BLaER1 treated with 17β-estradiol and CSF1 and Interleukin-3, amounts not matched to agents 10 nM and 100 nM (cell line): ENCODE results near the gene WDR45B.

Source experiments
- H3K27ac ChIP-seq, 11 experiments: shearing (Covaris generic); formaldehyde crosslinking; 2 replicates each; pipeline ENCODE4 v1.8.1; 2022
- H3K27me3 ChIP-seq, 11 experiments: shearing (Covaris generic); formaldehyde crosslinking; 2 replicates each; pipeline ENCODE4 v1.8.1; 2022
- H3K36me3 ChIP-seq, 11 experiments: shearing (Covaris generic); formaldehyde crosslinking; 2 replicates each; pipeline ENCODE4 v1.8.1; 2022
- H3K4me1 ChIP-seq, 10 experiments: shearing (Covaris generic); formaldehyde crosslinking; 2 replicates each; pipeline ENCODE4 v1.8.1; 2022
- H3K4me2 ChIP-seq, 11 experiments: shearing (Covaris generic); formaldehyde crosslinking; 2 replicates each; pipeline ENCODE4 v1.8.1; 2022
- H3K4me3 ChIP-seq, 10 experiments: shearing (Covaris generic); formaldehyde crosslinking; 2 replicates each; pipeline ENCODE4 v1.8.1; 2022
- H3K9ac ChIP-seq, 11 experiments: shearing (Covaris generic); formaldehyde crosslinking; 2 replicates each; pipeline ENCODE4 v1.8.1; 2022
- H3K9me3 ChIP-seq, 11 experiments: shearing (Covaris generic); formaldehyde crosslinking; replicated peaks in 1 of 11; 2 replicates each; pipeline ENCODE4 v1.8.1; 2022
- H4K20me1 ChIP-seq, 11 experiments: shearing (Covaris generic); formaldehyde crosslinking; 2 replicates each; pipeline ENCODE4 v1.8.1; 2022
- Cebpa-rat ChIP-seq, 11 experiments: shearing (Covaris generic); IDR thresholded peaks; 2 replicates each; pipeline ENCODE4 v1.8.1; 2022

Gene WDR45B

DNA sequence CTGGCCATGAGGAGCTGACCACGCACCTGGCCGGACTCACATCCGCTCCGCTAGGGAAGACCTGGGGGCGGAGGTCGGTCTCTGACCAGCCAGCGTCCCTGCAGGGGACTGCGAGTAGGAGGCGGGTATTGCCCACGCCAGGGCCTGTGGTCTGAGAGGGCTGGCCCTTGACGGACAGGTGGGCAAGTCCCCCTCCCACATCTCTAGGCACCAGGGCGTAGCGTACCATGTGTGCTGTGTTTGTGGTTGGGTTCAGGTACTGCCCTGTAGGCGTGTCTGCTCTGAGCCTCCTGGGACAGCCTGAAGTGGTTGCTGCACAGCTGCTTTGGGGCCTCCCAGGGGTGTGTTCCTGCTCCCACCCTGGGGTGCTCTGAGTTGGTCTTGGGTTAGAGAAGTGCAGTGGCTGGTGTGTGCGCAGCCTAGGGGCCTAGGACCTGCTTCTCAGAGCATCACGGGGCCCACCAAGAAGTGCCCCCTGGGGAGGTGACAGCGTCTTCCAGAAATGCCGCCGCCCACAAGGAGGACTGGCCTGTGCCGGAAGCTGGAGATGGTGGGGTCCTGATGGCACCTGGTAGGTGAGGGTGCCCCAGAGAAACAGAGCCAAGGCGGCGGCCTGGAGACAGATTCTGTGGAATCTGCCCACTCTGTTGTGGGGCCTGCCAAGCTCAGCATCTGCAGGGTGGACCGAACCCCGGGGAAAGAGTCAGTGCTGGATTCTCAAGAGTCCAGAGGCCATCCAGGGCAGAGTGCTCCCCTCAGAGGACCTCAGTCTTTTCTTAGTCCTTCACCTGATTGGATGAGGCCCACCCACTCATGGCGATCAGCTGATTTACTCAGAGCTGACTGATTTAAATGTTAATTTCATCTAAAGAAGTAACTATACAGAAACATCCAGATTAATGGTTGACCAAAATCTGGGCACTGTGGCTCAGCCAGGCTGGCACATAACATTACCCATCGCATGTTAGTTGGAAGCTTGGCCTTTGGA lies 48.3 kb downstream of the WDR45B start:
- Histone ChIP-seq H3K36me3 (peaks cover 77 to 96% (median 91%) of the 10 kb centered on the region in 11 experiments), H3K9me3 (no peaks in the 10 kb centered on the region), H3K27me3 (no peaks in the 10 kb centered on the region), H4K20me1 (peaks cover 0 to 81% (median 53%) of the 10 kb centered on the region in 11 experiments; a peak in 18 of 22 replicates), H3K4me2 (peak overlapping the region; percentile 42 to 81 (median 74)), H3K4me3 (no peak overlapping the region; a peak in 1 of 20 replicates), H3K9ac (peak overlapping the region in 9 of 11 experiments; percentile 29 to 55 (median 41); a peak in 14 of 22 replicates), H3K4me1 (peaks cover 73 to 99% (median 81%) of the 10 kb centered on the region in 10 experiments), H3K27ac (peak overlapping the region in 9 of 11 experiments; percentile 21 to 83 (median 62); a peak in 17 of 22 replicates)
- no peak for TF ChIP-seq Cebpa-rat (IDR thresholded peaks at IDR 0.05)

DNA sequence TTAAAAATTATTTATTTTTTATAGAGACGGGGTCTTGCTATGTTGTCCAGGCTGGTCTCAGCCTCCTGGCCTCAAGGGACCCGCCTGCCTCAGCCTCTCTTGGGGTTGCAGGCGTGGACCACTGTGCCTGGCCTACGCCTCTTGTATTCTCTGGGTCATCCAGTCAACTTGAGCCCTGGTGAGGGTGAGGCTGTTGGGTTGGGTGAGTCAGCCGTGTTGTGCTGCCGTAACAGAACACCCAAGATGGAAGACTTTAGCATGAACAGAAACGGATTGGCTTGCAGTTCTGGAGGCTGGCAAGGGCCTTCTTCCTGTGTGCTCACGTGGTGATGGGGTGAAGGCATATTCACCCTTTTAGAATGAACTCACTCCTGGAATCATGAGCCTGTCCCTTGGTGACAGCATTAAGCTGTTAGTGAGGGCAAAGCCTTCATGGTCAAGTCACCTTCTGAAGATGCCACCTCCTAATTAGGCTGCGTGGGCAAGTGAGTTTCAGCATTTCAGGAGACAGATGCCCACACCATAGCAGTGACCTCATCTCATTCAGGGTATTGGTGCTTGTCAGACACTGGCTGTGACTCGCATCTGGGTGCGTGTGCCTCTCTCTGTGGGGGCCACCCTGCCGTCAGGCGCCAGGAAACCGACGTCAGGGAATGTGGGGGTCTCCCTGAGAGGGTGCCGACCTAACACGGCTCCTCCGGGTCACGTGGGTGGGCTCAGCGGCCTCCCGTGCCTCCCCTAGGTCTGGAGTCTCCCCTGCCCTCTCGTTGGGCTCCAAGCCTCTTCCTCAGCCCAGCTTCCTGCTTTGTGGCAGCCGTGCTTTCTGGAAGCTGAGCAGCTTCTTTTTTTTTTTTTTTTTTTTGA lies 49.8 kb downstream of the WDR45B start:
- Histone ChIP-seq H3K27ac (peak overlapping the region; percentile 9 to 83 (median 62); a peak in 19 of 22 replicates), H3K4me2 (peak overlapping the region; percentile 42 to 81 (median 74); a peak in 19 of 22 replicates), H3K4me3 (no peak overlapping the region), H4K20me1 (peaks cover 0 to 66% (median 41%) of the 10 kb centered on the region in 11 experiments; a peak in 18 of 22 replicates), H3K9ac (peak overlapping the region; percentile 5 to 55 (median 37); a peak in 14 of 22 replicates), H3K4me1 (peaks cover 73 to 99% (median 81%) of the 10 kb centered on the region in 10 experiments), H3K27me3 (no peaks in the 10 kb centered on the region), H3K36me3 (peaks cover 79 to 99% (median 90%) of the 10 kb centered on the region in 11 experiments), H3K9me3 (no peaks in the 10 kb centered on the region)
- TF ChIP-seq Cebpa-rat (IDR thresholded peaks at IDR 0.05) = no peak

DNA sequence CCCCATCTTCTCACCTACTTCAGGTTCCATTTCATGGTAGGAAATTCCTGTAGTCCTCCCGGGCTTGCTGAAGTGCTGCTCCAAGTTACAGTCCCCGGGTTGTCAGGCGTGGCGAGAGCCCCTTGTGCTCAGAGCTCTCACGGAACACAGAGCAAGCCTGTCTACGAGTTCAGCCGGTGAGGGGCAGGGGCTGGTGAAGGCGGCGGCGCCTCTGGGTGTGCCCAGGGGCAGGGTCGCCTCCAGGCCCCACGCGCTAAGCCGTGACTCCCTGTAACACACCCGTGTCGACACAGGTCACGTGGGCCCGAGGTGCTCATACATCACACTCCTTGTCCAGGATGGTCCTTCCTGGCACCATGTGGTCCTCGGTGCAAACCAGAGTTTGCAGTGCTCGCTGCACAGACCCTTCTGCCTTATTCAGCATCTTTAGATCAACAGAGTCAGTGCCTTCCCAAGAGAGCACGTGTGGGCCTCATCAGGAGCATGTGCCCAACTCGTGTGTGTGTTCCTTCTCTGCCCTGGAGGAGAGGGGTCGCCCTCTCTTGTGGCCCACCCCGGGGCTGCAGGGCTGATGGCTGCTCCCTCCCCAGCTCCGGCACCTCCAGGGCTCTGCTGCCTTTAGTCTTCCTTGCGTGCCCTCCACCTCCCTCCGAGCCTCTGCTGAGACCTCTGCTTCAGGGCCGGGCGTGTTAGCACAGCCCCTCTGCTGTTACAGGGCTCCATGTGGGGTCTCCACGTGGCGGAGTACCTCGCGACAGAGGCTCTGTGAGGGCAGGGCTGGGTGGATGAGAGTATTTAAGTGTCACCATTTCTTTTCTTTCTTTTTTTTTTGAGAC lies 51.2 kb downstream of the WDR45B start:
- H3K36me3 ChIP-seq = peaks cover 65 to 85% (median 76%) of the 10 kb centered on the region in 11 experiments
- H3K27me3 ChIP-seq = no peaks in the 10 kb centered on the region
- no peak overlapping the region for H3K4me2 ChIP-seq
- H3K9ac ChIP-seq = 0 out of 22 replicates have a peak overlapping the region, but pooled peaks of 2 of the 11 experiments have one; percentile 4 to 13
- H3K9me3 ChIP-seq = no peaks in the 10 kb centered on the region
- no peak overlapping the region for H3K4me3 ChIP-seq
- peak overlapping the region in 7 of 11 experiments; percentile 16 to 98 (median 39); a peak in 8 of 22 replicates for H3K27ac ChIP-seq
- peaks cover 70 to 97% (median 79%) of the 10 kb centered on the region in 10 experiments for H3K4me1 ChIP-seq
- TF ChIP-seq Cebpa-rat (IDR thresholded peaks at IDR 0.05) = no peak
- H4K20me1 ChIP-seq = peaks cover 0 to 52% (median 28%) of the 10 kb centered on the region in 11 experiments; a peak in 18 of 22 replicates

DNA sequence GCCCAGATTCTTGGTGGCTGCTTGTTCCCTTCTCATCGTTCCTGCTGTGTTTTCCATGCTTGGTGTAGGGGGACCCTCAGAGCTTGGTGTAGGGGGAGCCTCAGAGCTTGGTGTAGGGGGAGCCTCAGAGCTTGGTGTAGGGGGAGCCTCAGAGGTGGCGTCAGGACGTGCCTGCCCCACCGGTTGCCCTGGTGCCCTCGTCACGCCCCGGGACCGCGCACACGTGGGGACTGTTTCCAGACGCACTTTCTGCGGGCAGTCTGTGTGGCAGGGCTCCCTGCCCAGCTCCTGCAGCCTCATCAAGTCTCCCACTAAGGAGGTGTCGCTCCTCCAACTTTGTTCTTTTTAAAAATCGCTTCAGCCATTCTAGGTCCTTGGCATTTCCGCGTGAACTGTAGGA lies 51.9 kb downstream of the WDR45B start:
- Histone ChIP-seq H3K4me2 (peak overlapping the region in 9 of 11 experiments; percentile 11 to 100 (median 96); a peak in 10 of 22 replicates), H3K27ac (peak overlapping the region in 8 of 11 experiments; percentile 13 to 98 (median 31); a peak in 11 of 22 replicates), H3K9ac (peak overlapping the region in 3 of 11 experiments; percentile 19 to 29 (median 23); a peak in 2 of 22 replicates), H3K4me1 (peaks cover 76 to 97% (median 83%) of the 10 kb centered on the region in 10 experiments), H3K4me3 (no peak overlapping the region), H3K27me3 (no peaks in the 10 kb centered on the region), H3K36me3 (peaks cover 57 to 78% (median 68%) of the 10 kb centered on the region in 11 experiments), H3K9me3 (no peaks in the 10 kb centered on the region), H4K20me1 (peaks cover 0 to 44% (median 28%) of the 10 kb centered on the region in 11 experiments; a peak in 17 of 22 replicates)
- TF ChIP-seq Cebpa-rat (IDR thresholded peaks at IDR 0.05) = no peak

DNA sequence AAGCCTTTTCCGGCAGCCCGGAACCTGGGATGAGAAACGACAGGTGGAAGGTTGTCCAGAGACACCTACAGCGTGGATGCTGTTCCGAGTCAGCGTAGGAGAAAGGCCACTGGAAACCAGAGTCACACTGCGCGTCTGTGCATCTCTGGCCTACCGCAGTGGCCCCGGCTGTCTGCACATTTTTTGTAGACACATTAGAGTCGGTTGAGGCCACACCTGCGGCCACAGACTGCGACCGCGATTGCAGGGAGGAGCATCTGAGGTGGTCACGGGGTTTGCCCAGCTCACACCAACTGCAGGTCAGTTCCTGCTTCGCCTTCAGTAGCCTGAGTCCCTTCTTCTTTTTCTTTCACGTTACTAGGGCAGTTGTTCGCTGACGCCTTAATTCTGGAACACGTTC lies 52.4 kb downstream of the WDR45B start:
- H3K9me3 ChIP-seq = no peaks in the 10 kb centered on the region
- no peaks in the 10 kb centered on the region for H3K27me3 ChIP-seq
- peaks cover 53 to 74% (median 64%) of the 10 kb centered on the region in 11 experiments for H3K36me3 ChIP-seq
- H3K9ac ChIP-seq = peak overlapping the region in 5 of 11 experiments; percentile 11 to 32 (median 23); a peak in 3 of 22 replicates
- H3K4me3 ChIP-seq = no peak overlapping the region
- peaks cover 0 to 40% (median 27%) of the 10 kb centered on the region in 11 experiments; a peak in 17 of 22 replicates for H4K20me1 ChIP-seq
- H3K27ac ChIP-seq = peak overlapping the region in 8 of 11 experiments; percentile 2 to 99 (median 67); a peak in 11 of 22 replicates
- TF ChIP-seq Cebpa-rat (IDR thresholded peaks at IDR 0.05) = no peak
- peak overlapping the region in 10 of 11 experiments; percentile 11 to 100 (median 96); a peak in 17 of 22 replicates for H3K4me2 ChIP-seq
- peaks cover 80 to 98% (median 87%) of the 10 kb centered on the region in 10 experiments for H3K4me1 ChIP-seq

DNA sequence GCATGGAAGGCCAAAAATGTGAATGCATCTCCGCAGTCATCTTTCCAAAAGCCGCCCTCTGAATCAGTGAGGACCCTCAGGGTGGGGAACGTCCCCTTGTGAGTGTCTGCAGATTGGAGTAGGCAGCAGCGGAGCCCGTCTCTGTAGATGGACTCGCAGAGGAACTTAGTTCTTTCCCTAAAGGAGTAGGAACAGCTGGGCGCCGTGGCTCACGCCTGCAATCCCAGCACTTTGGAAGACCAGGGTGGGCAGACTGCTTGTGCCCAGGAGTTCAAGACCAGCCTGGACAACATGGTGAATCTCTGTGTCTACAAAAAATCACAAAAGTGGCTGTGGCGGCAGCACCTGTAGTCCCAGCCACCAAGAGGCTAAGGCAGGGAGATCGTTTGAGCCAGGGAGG lies 53.7 kb downstream of the WDR45B start:
- Histone ChIP-seq H3K27ac (peak overlapping the region in 7 of 11 experiments; percentile 33 to 99 (median 98); a peak in 11 of 22 replicates), H3K9ac (peak overlapping the region in 5 of 11 experiments; percentile 9 to 89 (median 83); a peak in 6 of 22 replicates), H3K9me3 (no peaks in the 10 kb centered on the region), H3K27me3 (no peaks in the 10 kb centered on the region), H4K20me1 (peaks cover 0 to 27% (median 13%) of the 10 kb centered on the region in 11 experiments; a peak in 16 of 22 replicates), H3K36me3 (peaks cover 40 to 74% (median 56%) of the 10 kb centered on the region in 11 experiments), H3K4me3 (peak overlapping the region in 1 of 10 experiments; percentile 64; a peak in 1 of 20 replicates), H3K4me2 (peak overlapping the region; percentile 91 to 100 (median 99)), H3K4me1 (peaks cover 81 to 98% (median 88%) of the 10 kb centered on the region in 10 experiments)
- TF ChIP-seq Cebpa-rat (IDR thresholded peaks at IDR 0.05) = no peak

DNA sequence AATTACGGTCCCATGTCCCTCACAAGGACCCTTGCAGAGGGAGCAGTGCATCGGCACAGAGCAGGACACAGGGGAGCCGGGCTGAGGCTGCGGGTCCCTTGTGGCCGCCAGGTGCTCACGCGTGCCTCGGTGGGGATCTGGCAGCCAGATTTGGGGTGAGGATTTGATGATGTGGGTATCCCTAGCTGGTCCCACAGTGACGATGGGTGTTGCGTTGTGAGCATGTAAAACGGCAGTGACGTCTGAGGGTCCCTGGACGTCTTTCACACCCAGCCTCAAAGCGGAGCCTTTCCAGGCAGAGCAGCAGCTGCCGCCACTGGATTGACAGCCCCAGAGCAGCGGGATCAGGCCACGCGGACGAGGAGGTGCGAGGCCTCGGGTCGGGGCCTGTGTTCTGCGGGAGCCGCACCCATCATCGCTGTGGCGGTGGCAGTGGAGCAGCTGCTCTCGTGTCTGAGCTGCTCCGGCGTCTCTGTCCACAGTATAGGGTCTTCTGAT lies 54.6 kb downstream of the WDR45B start:
- Histone ChIP-seq H3K4me1 (peaks cover 81 to 98% (median 88%) of the 10 kb centered on the region in 10 experiments), H3K36me3 (peaks cover 44 to 74% (median 56%) of the 10 kb centered on the region in 11 experiments), H3K9ac (peak overlapping the region; percentile 77 to 89 (median 83)), H3K4me2 (peak overlapping the region; percentile 91 to 100 (median 99)), H3K4me3 (peak overlapping the region; percentile 51 to 70 (median 60)), H4K20me1 (peaks cover 0 to 18% (median 4%) of the 10 kb centered on the region in 11 experiments; a peak in 7 of 22 replicates), H3K27ac (peak overlapping the region; percentile 79 to 99 (median 97)), H3K27me3 (no peaks in the 10 kb centered on the region), H3K9me3 (no peaks in the 10 kb centered on the region)
- no peak for TF ChIP-seq Cebpa-rat (IDR thresholded peaks at IDR 0.05)
